Lung (tissue), 12 donors: Measurements from ENCODE around the gene NSUN5. TPM values are rescaled to one million over a fixed set of nuclear protein-coding genes. Genes with fewer than 3 reads are reported as not detected.
"Not testable (repeated sequence)": the region's sequence is repeated elsewhere in the genome, so short reads cannot be mapped to it uniquely, and the experiment has no call there.

ENCODE experiments used
- ATAC-seq: fragments of 200-7000 bp; cut with Tn5 transposase; one replicate; pipeline ENCODE4 v1.9.1; 2020; ENCODE audit warnings: moderate number of reproducible peaks; ENCODE audit not compliant: insufficient read depth, low FRiP score
- DNase-seq, 3 donors: peaks; one replicate each; pipeline ENCODE4 v3.0.0-alpha.2; 2013 to 2017
- H3K27ac ChIP-seq, 2 donors: one replicate each; pipeline ENCODE4 v1.5.1; 2013; ENCODE audit warnings: mild to moderate bottlenecking in 2 of 2, moderate library complexity in 2 of 2, control low read depth in 1 of 2, inconsistent platforms in 1 of 2, low read depth in 1 of 2, low read length in 1 of 2
- H3K27me3 ChIP-seq, 3 donors: one replicate each; pipeline ENCODE4 v1.5.1; 2013; ENCODE audit warnings: low read length in 2 of 3; ENCODE audit not compliant: control insufficient read depth in 3 of 3, insufficient read depth in 3 of 3
- H3K36me3 ChIP-seq, 4 donors: one replicate each; pipeline ENCODE4 v1.5.1; 2013; ENCODE audit warnings: low read length in 4 of 4, mild to moderate bottlenecking in 1 of 4, moderate library complexity in 1 of 4; ENCODE audit not compliant: control insufficient read depth in 4 of 4, insufficient read depth in 4 of 4
- H3K4me1 ChIP-seq, 5 donors: one replicate each; pipeline ENCODE4 v1.5.1; 2013; ENCODE audit warnings: low read length in 5 of 5, mild to moderate bottlenecking in 2 of 5, moderate library complexity in 1 of 5; ENCODE audit not compliant: control insufficient read depth in 5 of 5, insufficient read depth in 5 of 5
- H3K4me3 ChIP-seq: one replicate; pipeline ENCODE4 v1.5.1; 2013; ENCODE audit warnings: mild to moderate bottlenecking, control low read depth, moderate library complexity
- H3K9ac ChIP-seq, 2 donors: one replicate each; pipeline ENCODE4 v1.5.1; 2013; ENCODE audit warnings: low read length in 2 of 2, control low read depth in 1 of 2; ENCODE audit not compliant: insufficient read depth in 1 of 2
- H3K9me3 ChIP-seq, 4 donors: one replicate each; pipeline ENCODE4 v1.5.1; 2013; ENCODE audit warnings: low read length in 3 of 4, mild to moderate bottlenecking in 1 of 4, moderate library complexity in 1 of 4; ENCODE audit not compliant: control insufficient read depth in 4 of 4, insufficient read depth in 3 of 4
- WGBS, 2 donors: extraction: QIAGEN DNeasy Blood & Tissue Kit; methylation state at CpG; one replicate each; pipeline ENCODE4 v1.1.7; 2013; 5-methylcytosine and 5-hydroxymethylcytosine counted together
- polyA plus RNA-seq, 2 donors: library from polyadenylated mRNA; stranded (reverse); fragments of 200-250 nt; gene quantifications; one replicate each; pipeline ENCODE4 v1.2.1, GENCODE V29; 2013
- total RNA-seq, 2 donors: library from RNA; depleted of rRNA in 1 of 2; stranded (reverse); fragments of >200 nt in 1 of 2; gene quantifications; one replicate each; pipeline ENCODE4 v1.2.1, GENCODE V29; 2014 to 2021
- TF ChIP-seq, protein P1 (sequence below): IDR thresholded peaks from 2 replicates; pipeline ENCODE4 v1.5.1; 2012; ENCODE audit warnings: mild to moderate bottlenecking; ENCODE audit errors: control extremely low read depth, extremely low read depth
- donor health status: control.
- donor health status: control.
- donor health status: Bipolar disorder and iron deficiency.
- donor health status: healthy.
- donor health status: DM: yes; HTN: yes; CAD: no.

NSUN5 gene
- total and polyA plus RNA-seq, 4 donors, result 14.9 to 35.3 (median 27.8) TPM

- no peaks in the 10 kb centered on the region for H3K9me3 ChIP-seq
- ATAC-seq (no peak), DNase-seq (no peak)
- 87 to 94% methylated on average over 9 of the region's 9 CpGs for WGBS, 2 donors
- no peaks in the 10 kb centered on the region for H3K4me1 ChIP-seq
- H3K36me3 ChIP-seq, result no peaks in the 10 kb centered on the region
- H3K4me3 ChIP-seq, result no peak overlapping the region
- no peak overlapping the region for H3K27ac ChIP-seq
- no peaks in the 10 kb centered on the region for H3K27me3 ChIP-seq
- no peak overlapping the region for H3K9ac ChIP-seq
- TF ChIP-seq, protein P1, sequence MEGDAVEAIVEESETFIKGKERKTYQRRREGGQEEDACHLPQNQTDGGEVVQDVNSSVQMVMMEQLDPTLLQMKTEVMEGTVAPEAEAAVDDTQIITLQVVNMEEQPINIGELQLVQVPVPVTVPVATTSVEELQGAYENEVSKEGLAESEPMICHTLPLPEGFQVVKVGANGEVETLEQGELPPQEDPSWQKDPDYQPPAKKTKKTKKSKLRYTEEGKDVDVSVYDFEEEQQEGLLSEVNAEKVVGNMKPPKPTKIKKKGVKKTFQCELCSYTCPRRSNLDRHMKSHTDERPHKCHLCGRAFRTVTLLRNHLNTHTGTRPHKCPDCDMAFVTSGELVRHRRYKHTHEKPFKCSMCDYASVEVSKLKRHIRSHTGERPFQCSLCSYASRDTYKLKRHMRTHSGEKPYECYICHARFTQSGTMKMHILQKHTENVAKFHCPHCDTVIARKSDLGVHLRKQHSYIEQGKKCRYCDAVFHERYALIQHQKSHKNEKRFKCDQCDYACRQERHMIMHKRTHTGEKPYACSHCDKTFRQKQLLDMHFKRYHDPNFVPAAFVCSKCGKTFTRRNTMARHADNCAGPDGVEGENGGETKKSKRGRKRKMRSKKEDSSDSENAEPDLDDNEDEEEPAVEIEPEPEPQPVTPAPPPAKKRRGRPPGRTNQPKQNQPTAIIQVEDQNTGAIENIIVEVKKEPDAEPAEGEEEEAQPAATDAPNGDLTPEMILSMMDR, result no peak
Observed at GRCh38 chr7:73316521-73316920, 7.9 kb upstream of the NSUN5 start.

DNA sequence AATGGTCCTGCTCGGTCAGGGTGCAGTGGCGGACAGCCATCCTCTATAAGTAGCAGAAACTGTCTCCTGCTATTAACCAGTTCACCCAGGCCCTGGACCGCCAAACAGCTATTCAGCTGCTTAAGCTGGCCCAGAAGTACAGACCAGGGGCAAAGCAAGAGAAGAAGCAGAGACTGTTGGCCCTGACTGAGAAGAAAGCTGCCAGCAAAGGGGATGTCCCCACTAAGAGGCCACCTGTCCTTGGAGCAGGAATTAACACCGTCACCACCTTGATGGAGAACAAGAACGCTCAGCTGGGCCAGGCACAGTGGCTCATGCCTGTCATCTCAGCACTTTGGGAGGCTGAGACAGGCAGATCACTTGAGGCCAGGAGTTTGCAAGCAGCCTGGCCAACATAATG is 5.6 kb upstream of the NSUN5 start:
- H3K4me1 ChIP-seq, result peaks cover 0 to under 1% (median 0%) of the 10 kb centered on the region in 5 donors

DNA sequence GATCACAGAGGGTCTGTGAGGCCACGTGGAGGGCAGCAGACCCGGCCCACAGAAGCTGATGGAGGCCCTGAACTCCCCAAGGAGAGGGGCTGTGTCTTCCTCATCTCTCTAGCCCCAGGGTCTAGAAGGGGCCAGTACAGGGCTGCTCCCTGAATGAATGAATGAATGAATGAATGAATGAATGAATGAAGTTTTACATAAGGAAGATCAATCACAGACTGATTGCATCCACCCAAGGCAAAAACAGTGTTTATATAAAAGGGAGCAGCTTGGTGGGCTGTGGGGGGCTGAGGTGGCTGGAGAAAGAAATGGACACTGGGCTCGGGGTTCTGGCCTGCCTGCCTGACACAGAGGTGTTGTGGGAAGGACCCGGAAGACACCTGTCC is 4.9 kb upstream of the NSUN5 start:
- Histone ChIP-seq H3K36me3 (no peaks in the 10 kb centered on the region), H3K27ac (no peak overlapping the region), H3K4me1 (peaks cover 0 to 4% (median 0%) of the 10 kb centered on the region in 5 donors), H3K4me3 (no peak overlapping the region), H3K9ac (no peak overlapping the region), H3K27me3 (no peaks in the 10 kb centered on the region), H3K9me3 (no peaks in the 10 kb centered on the region)
- 75 to 94% methylated on average over 4 of the region's 4 CpGs for WGBS, 2 donors
- TF ChIP-seq, protein P1, result no peak
- no peak for ATAC-seq
- no peak for DNase-seq

More for the DNA sequence above, 5.6 kb upstream of the NSUN5 start:
- ATAC-seq (no peak), DNase-seq (no peak)
- Histone ChIP-seq H3K27ac (no peak overlapping the region), H3K27me3 (no peaks in the 10 kb centered on the region), H3K9me3 (no peaks in the 10 kb centered on the region), H3K36me3 (no peaks in the 10 kb centered on the region), H3K9ac (no peak overlapping the region), H3K4me3 (no peak overlapping the region)
- 89 to 90% methylated on average over 5 of the region's 5 CpGs for WGBS, 2 donors
- TF ChIP-seq, protein P1, result no peak

DNA sequence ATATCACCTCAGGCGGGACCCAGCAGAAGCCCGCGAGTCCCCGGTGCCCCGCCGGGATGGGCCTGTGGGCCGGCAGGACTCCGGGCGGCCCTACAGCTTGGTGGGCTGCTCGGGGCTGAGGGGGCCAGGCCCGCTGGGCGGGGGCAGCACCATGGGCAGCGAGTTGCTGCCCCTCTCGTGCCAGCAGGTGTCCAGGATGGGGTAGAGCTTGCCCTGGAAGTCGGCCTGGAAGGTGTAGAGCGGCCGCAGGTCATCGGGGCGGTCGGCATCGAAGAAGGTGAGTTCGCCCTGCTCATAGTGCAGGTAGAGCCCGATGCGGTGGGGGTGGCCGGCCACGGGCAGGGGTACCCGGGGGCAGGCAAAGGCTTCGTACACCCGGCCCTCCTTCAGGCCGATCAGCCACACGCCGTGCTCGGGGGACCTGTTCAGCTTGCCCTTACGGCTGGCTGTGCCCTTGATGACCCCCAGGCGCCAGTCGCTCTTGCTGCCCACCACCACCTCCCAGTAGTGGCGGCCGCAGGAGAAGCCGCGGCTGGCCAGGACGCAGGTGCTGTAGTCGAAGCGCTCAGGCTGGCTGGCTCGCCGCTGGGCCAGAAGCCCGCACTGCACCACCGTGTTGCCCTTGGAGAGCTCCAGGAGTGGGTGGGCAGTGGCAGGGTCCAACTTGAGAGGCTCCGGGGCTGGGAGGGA is 4.3 kb upstream of the NSUN5 start:
- no peak overlapping the region for H3K27ac ChIP-seq

DNA sequence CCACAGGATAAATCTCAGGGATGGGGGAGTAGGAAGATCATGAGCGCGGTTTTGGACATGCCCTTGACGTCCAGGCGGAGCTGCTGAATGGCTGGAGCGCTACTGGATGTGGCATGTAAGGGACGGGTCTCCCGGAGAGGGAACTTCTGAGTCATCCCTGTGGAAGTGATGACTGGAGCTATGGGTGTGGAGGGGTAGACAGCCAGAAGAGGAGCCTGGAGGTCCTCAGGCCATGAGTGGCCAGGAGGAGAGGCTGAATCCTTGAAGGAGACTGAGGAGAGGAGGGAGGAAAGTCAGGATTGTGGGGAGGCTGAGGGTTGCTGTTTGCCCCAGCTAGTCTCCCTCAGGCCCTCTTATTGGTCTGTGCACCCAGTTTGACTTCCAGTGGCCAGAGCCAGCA is 2.8 kb upstream of the NSUN5 start:
- not testable (repeated sequence) for H3K9ac ChIP-seq, H3K36me3 ChIP-seq, H3K27ac ChIP-seq, H3K27me3 ChIP-seq, H3K9me3 ChIP-seq, H3K4me1 ChIP-seq, ATAC-seq, DNase-seq, H3K4me3 ChIP-seq
- 89 to 92% methylated on average over 7 of the region's 7 CpGs for WGBS, 2 donors

More for the DNA sequence above, 4.3 kb upstream of the NSUN5 start:
- no peak overlapping the region for H3K4me3 ChIP-seq
- DNase-seq (no peak), ATAC-seq (no peak)
- H3K9ac ChIP-seq, result no peak overlapping the region
- no peaks in the 10 kb centered on the region for H3K9me3 ChIP-seq
- H3K4me1 ChIP-seq, result peaks cover 0 to 5% (median 0%) of the 10 kb centered on the region in 5 donors
- TF ChIP-seq, protein P1, result no peak
- no peaks in the 10 kb centered on the region for H3K27me3 ChIP-seq
- no peaks in the 10 kb centered on the region for H3K36me3 ChIP-seq
- 95 to 97% methylated on average over 48 of the region's 48 CpGs for WGBS, 2 donors
